HG03196 (cell line): Measurements from ENCODE around the gene CDC42EP1.
A peak's percentile ranks its signal among the peaks of the same experiment; 100 is the strongest.

ENCODE experiments used
- ATAC-seq: cut with Tn5 transposase; IDR thresholded peaks from one replicate; pipeline ENCODE4 v1.9.1; 2021; ENCODE audit not compliant: unreplicated experiment

Gene CDC42EP1

DNA sequence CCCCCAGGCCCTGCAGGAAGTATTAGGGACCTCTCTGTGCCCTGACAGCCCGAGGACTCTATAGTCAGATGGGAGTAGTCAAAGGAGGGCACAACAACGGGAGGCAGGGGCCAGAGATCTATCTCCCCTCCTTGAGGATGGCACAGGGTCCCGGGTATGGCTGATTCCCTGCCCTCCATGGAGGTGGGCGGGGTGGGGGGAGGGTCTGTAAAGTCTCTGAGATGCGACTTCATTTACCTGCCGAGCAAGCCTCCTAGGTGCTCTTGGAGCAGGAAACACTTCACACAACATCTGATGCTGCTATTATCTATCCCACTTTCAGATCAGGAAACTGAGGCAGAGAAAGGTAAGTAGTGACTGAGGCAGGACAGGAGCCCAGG lies 769 bp upstream of the CDC42EP1 start:
- no peak for ATAC-seq

GRCh38 chr22:37560608-37561211 lies 430 bp downstream of the CDC42EP1 start:
- no peak for ATAC-seq

DNA sequence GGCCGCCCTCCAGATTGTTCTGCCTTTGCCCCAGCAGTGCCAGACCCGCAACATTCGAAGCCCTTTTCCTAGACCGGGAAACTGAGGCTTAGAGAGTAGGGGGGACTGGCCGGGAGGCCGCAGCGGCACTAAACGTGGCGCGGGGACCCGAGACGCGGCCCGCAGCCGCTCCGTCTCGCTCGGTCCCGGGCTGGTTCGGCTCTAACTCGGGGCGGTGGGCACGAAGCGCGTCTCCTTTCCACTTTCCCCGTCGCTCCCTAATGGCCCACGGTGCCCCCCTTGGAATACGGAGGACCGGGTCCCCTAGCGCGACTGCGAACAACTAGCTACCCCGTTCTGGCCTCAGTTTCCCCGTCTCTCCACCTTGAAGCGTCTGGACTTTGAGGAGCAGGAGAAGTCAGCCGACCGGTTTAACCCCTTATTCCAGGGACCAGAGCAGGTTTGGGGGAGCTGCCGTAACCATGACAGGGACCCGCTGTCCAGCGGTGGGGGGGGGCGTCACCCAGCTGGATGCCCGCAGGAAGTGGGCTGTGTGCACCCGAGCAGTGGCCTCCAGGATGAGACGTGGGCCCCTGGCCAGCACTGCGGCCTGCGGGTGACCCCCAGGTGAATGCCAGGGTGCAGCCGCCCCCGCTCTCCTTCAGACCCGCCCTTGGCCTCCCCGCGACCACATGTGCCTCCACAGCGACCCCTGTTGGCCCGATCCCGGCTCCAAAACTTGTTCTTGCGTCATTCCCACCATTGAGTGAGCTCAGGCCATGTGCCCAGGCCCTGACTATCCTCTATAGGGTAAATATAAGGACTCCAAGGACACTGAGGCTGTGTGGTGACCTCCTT lies 1.1 kb downstream of the CDC42EP1 start:
- no peak for ATAC-seq

- ATAC-seq: no peak
These were observed 2.0 kb downstream of the CDC42EP1 start for GRCh38 chr22:37562049-37562875.

- ATAC-seq: no peak
These were observed 3.1 kb downstream of the CDC42EP1 start for GRCh38 chr22:37563153-37564081.

- no peak for ATAC-seq
These were observed 3.9 kb downstream of the CDC42EP1 start for GRCh38 chr22:37564111-37564711.

DNA sequence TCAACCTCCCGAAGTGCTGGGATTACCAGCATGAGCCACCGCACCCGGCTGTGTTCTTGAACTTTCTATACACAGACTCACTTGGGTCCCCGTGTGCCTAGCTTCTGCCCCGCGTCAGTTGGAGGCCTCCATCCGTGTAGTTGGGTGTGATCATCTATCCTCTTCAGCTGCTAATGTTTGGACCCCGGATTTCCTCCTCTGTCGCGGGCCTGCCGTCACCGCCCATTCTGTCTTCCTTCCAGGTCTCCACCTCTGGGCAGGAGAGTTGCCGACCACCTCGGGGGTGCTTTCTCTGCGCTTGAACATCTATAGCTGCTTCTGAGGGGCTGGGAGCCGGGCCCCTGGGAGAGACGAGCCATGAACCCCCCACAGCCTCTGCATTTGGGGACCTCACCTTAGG lies 5.5 kb downstream of the CDC42EP1 start:
- no peak for ATAC-seq

- ATAC-seq: no peak
These were observed 6.1 kb downstream of the CDC42EP1 start for GRCh38 chr22:37566329-37566837.

DNA sequence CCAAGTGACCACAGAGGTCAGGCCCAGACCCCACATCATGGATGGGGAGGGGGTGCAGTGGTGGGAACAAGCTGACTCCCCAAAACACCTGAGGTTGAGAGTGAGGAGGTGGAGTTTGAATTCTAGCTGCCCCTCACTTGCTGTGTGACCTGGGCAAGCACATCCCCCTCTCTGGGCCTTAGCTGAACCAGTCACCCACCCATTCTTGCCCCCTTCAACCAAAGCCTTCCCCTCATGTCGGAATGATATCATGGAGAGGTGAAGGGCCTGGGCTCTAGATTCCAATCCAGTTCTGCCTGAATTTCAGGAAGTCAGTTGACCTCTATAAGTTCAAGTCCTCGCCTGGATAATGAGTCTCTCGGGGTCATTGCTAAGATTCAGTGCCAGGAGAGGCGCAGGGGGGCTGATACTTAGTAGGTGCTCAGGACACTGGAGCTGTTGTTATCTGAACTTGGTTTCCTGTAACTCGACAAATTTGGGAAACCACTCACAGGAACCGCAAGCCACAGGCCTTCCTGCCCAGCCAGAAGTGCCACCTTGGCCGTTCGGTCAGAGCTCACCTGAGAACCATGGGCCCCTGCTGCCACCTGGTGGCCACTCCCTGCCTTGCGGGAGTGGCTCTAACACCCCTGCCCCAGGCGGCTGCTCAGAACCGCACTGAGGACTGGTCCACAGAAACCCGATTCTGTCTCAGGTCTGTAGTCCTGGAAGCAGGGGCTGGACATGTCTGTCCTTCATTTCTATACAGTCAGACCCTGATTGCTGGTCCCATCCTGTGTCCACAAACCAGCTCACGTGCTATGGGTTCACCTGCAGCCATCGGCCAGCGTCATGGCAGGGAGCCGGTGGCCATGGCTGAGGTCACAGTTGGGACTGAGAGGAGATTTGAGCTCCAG lies 6.9 kb downstream of the CDC42EP1 start:
- ATAC-seq: peak; percentile 76

DNA sequence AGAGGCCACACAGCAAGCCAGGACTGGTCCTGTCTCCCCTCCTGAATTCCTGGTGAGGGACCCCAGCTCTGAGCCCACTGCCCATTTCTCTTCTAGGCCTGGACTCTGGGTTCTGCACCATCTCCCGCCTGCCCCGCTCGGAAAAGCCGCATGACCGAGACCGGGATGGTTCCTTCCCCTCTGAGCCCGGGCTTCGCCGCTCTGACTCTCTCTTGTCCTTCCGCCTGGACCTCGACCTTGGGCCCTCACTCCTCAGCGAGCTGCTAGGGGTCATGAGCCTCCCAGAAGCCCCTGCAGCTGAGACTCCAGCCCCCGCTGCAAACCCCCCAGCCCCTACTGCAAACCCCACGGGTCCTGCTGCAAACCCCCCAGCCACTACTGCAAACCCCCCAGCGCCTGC lies 7.7 kb downstream of the CDC42EP1 start:
- no peak for ATAC-seq

DNA sequence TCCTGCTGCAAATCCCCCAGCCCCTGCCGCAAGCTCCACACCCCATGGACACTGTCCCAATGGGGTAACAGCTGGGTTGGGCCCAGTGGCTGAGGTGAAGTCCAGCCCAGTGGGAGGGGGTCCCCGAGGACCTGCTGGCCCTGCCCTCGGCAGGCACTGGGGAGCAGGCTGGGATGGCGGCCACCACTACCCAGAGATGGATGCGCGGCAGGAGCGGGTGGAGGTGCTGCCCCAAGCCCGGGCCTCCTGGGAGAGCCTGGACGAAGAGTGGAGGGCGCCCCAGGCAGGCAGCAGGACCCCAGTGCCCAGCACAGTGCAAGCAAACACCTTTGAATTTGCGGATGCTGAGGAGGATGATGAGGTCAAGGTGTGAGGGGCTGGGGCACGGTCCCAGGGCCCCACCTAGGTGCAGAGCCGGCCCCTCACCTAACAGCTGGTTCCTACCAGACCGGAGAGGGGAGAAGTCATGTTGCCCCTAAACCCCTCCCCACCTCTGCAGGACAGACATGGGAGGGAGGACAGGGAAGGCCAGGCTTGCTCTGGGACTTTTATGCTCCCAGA lies 8.2 kb downstream of the CDC42EP1 start:
- ATAC-seq: no peak

- ATAC-seq: no peak
These were observed 9.0 kb downstream of the CDC42EP1 start for GRCh38 chr22:37569009-37569920.

DNA sequence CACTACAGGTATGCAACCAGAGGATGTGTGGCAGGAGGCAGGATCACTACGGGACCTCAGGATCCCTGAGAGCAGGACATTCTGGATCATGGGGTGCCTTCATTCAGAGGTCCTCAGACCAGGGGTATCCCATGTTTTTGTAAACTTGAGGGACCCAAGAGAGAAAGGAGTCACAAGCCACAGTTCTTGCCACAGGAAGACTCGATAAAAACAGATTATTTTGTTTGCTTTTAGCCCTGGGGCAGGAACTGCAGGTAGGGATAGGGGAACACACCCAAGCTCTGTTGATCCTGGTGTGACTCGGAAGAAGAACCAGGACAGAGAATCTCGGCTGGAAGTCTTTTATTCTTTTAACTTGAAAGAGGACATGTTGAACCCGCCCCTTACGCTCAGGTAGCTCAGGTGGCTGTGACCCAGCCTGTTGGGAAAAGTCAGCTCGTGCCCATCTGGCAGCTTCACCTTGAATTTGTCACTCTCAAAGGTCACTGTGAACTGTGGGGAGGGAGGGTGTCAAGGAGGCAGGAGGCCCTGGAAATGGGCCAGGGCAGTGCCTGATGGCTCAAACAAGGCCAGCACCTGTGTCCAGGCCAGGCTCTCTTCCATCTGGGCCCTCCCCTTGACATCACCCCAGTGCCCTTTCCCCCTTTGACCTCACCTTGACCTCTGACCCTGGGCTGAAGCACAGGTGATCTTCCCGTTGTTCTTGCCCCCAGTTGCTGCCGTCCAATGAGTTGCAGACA lies 9.8 kb downstream of the CDC42EP1 start:
- ATAC-seq: no peak

- no peak for ATAC-seq
These were observed 10.3 kb downstream of the CDC42EP1 start for GRCh38 chr22:37570661-37570976.

GRCh38 chr22:37571258-37571991 lies 11.1 kb downstream of the CDC42EP1 start:
- no peak for ATAC-seq

GRCh38 chr22:37571992-37572373 lies 11.7 kb downstream of the CDC42EP1 start:
- no peak for ATAC-seq
